Stimulated activated CD8-positive, alpha-beta memory T cell treated with anti-CD3 and anti-CD28 coated beads, Interleukin-12 subunit alpha, Interleukin-12 subunit beta, amount 100 ng/mL, for 24 hours (primary cell): ENCODE measurements around the gene GNAZ.

Experiments
- DNase-seq: peaks from one replicate; pipeline ENCODE4 v3.0.0-alpha.2; 2020; ENCODE audit errors: extremely low read depth

Gene GNAZ

GRCh38 chr22:23092217-23092955 lies 22.1 kb downstream of the GNAZ start:
- no peak for DNase-seq

- DNase-seq, result no peak
Measured at GRCh38 chr22:23093051-23093788, 22.9 kb downstream of the GNAZ start.

DNA sequence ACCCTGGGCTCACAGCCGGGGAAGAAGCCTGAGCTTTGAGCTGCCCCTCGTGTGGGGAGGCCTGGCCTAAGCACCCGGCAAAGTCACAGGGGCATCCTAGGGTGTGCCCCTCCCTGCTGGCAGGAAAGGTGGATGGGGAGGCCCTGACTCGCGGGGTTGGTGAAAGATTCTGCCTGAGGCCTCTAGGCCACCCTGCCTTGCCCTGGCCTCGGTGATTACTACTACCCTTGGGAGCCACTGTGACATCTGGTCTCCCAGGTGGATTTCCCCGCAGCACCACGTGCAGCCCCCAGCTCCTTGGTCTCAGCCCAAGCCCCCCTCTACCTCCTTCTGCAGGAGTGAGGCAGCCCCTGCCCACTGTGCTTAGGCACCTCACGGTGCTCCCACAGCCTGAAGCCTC lies 23.9 kb downstream of the GNAZ start:
- DNase-seq, result no peak

DNA sequence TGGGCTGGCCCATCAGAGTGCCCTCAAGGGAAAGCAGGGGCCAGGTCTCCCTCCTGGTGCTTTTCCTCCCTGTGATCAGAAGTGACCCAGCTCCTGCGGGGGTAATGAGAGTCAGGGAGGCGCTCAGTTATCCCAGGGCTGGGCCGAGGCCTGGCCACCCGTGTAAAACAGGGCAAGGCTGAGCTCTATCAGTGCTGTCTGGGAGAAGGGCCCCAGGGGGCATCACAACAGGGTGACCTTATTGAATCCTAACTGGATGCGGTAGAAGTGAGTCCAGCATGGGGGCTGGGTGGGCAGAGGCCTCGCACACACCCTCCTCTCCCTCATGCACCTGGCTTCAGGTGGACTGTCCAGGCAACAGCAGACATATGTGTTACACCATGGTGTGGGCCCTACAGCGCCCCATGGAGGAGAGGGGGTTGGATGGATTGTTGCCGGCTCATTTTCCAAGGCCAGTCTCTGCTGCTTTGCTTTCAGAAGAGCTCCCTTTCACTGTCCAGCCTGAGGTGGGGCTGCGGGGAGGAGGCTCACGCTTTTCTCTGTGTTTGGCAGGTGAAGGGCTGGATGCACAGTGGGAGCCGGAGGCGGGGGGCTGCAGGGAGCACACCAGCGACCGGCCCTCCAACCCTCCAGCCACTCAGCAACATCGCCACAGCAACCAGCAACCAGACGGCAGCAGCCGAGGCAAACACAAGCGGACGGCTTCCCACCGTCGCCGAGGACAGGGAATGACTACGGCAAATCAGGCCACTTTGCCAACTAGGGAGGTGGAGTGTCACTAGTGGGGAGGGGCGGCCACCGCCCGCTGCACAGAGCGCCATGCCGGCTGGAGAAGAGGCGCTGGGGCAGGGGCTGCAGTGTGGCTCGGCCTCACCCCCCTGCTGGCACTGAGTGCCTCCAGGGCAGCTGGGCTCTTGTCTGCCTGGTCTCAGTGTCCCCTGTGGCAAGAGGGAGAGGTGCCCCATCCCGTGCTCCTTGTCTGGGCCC lies 24.7 kb downstream of the GNAZ start:
- no peak for DNase-seq

- DNase-seq, result no peak
Measured at GRCh38 chr22:23095733-23096342, 25.5 kb downstream of the GNAZ start.

DNA sequence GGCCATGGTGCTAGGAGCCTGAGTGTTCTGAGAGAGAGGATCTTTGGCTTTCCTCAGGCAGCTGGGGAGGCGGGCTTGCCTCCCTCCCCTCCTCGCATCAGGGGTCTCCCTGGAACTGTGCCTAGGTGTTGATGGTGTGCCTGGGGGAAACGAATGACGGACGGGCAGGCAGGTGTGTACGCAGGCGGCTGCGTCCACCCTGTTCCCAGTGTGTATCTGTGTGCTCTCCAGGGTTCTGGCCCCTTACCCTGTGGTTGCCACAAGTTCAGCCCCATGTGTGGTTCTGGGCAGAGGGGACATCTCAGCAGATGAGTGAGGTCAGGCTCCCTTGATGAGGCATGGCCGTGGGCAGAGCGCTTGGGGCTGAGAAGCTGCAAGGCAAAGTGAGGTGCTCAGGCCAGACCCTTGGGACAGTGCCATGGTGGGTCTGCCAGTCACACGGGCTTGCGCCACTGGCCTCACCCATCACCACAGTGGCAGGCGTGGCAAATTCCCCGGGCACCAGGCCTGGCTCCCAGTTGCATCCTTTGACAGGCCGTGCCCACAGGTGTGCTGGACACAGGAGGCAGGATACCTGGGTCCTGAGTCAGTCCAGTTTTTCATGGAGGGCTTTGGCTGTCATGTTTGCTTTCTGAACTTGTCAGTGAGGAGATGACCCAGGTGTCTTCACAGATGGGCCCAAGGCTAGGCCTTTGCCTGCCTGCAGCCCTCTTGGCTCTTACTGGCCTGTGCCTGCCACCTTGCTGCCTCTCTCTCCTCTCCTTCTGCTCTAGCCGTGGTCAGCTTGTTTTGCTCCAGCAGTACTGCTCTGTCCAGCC lies 27.3 kb downstream of the GNAZ start:
- no peak for DNase-seq

GRCh38 chr22:23098230-23098705 lies 27.9 kb downstream of the GNAZ start:
- no peak for DNase-seq

- DNase-seq, result no peak
Measured at GRCh38 chr22:23098718-23099530, 28.6 kb downstream of the GNAZ start.

DNA sequence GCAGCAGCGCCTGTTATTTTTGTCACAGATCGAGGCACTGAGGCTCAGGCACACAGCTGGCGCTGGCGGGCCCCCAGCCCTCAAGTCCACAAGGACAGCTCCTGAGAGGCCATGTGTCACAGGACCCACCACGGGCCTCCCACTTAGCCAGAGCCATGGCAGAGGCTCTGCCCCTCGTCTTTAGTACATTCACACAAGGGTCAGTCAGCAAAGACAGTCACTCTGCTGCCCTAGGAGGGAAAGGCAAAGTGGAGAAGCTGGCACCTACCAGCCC lies 29.1 kb downstream of the GNAZ start:
- no peak for DNase-seq

DNA sequence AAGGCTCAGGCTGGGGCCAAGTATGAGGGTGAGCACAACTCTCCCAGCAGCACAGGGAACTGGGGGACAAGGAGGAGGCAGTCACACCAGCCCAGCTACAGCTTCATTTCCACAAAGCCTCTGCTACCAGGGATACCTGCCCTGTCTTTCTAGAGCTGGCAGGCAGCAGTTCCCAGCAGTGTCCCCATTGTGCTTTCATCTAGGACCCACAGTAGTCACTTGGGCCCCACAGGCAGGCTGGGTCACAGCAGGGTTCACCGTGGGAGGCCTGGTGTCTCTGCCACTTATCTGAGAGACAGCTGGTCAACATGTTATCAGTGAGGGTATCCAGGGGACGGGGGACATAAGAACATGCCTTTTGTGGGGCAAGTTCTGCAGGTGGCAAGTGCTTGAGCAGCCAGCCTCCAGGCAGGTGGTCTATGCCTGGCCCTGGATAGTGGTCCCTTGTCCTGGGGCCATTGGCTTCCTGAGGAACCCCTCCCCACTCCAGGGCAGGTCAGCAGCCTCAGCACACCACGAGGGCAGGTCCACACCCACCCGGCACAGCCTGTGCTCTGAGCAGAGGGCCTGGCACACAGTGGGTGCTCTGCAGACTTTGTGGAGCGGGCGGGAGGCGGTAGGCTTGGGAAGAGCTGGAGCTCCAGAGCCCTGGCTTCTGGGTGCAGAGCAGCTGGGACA lies 29.9 kb downstream of the GNAZ start:
- DNase-seq, result no peak

GRCh38 chr22:23101524-23101923 lies 31.2 kb downstream of the GNAZ start:
- DNase-seq, result no peak

GRCh38 chr22:23102002-23102655 lies 31.8 kb downstream of the GNAZ start:
- no peak for DNase-seq

DNA sequence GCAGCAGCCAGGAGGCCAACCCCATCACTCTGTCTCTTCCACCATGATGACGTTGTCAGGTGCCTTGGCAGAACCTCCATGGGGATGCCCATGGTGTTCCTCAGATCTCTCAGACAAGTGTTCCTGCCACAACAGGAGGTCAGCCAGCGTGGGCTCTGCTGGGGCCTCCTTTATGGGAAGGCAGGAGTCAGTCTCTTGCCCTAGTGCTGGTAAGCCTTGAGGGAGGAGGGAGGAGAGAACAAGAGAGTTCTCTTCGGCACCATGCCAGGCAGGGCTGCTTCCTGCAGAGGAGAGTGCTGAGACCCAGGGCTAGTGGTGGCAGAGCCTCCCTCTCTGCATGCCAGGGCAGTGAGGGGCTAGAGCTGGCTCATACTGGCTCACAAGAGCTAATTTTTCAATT lies 32.5 kb downstream of the GNAZ start:
- no peak for DNase-seq

DNA sequence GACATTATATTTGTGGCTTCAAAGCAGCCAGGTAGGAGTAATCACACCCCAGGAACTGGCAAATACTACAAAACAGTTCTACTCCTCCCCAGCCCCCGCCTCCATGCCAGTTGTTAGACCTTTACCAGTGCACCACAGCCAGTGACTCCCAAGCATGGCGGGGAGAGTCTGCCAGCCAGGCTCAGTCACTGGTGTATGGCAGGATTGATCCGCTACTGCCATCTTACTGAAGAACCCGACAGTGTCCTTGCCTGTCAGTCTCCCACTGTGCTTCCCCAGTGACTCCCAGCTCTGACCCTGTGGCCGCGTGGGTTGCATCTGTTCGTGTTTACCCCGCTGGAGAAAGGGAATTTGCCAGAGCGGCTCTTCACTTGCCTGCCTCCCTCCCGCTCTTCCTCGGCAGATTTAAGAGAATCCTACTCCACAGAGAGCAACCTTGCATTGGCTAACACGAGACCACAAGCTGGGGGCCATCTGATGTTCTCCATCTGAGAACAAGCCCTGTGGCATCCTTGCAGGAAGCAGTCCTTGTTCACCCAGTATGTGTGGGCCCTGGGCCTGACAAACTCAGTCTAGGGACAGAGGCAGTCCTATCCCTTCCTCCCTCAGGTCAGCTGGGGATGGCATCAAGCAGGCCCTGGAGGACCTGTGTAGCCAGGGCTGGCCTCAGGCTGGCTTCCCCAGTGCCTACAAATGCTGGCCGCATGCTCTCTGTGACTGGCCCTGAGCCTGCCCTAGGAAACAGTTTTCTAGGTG lies 33.1 kb downstream of the GNAZ start:
- no peak for DNase-seq

DNA sequence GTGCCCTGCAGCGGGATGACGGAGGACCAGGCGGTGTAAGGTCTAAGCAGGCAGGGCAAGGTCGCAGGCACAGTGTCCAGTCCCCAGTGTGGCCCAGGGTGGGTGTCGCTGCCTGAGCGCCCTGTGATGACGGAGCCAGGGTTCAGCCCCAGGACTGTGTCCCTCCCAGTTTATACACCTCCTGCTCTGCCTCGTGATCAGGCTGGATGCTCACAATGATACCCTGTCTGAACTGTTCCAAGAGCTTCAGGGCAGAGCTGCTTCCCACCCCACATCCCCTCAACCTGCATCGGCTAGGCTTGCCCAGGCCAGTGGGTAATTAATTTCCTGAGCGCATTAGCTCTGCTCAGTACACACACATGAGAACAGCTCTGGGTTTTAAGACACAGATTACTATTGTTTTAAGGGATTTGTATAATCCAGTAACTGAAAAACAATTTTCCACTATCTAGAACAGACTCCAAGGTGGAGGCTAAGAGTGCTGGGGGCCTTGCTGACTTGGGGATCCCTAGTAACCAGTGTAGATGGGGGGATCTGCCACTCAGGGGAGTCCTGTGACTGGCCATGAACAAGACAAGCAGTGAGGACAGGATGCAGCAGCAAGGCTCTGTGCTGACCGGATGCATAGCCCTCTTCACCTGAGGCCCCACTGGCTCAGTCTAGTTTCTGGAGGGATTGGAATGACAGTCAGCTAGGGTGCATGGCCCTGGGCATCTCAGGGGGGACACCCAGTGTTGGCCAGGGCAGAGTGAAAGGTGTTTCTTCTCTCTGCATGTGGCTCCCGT lies 34.1 kb downstream of the GNAZ start:
- no peak for DNase-seq

DNA sequence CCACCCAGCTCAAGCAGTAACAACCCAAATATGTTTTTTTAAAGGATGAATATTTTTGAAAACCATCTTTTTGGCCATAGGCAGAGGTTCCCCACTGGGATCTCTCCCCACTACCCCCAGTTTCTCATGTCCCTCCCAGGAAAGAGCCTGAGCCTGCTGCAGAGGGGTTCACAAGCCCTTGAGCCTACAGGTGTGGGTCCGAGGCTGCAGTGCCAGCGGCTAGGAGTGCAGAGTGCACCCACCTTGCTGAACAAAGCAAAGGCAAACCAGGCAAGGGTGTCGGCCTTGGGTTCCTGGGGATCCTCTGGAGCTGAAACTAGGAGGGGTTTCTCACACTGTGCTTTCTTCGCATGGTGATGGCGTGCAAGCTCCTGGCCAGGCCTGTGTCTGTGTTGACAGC lies 35.0 kb downstream of the GNAZ start:
- DNase-seq, result no peak

DNA sequence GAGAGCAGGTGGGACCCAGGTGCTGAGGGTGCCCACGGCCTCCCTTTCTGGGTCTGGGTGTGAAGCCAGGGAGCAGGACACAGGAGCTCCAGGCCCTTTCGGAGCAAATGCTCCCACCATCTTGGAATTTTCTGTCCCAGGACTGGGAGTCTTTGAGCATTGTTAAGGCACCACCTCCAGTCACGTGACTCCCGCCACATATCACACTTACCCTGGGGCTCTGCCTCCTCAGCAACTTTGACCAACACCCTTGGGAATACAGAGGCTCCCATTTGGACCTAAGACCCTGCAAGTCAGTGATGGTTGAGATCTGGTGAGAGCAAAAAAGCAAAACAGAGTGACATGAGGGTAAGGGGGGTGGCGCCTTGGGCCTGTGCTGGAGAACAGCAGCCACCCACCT lies 35.6 kb downstream of the GNAZ start:
- no peak for DNase-seq

GRCh38 chr22:23106344-23106743 lies 36.0 kb downstream of the GNAZ start:
- no peak for DNase-seq
